HG03064 (cell line): ENCODE measurements around the gene PKNOX2.

Source experiments
- ATAC-seq: cut with Tn5 transposase; IDR thresholded peaks from one replicate; pipeline ENCODE4 v1.9.1; 2021; ENCODE audit warnings: low read depth; ENCODE audit not compliant: unreplicated experiment

The PKNOX2 gene

DNA sequence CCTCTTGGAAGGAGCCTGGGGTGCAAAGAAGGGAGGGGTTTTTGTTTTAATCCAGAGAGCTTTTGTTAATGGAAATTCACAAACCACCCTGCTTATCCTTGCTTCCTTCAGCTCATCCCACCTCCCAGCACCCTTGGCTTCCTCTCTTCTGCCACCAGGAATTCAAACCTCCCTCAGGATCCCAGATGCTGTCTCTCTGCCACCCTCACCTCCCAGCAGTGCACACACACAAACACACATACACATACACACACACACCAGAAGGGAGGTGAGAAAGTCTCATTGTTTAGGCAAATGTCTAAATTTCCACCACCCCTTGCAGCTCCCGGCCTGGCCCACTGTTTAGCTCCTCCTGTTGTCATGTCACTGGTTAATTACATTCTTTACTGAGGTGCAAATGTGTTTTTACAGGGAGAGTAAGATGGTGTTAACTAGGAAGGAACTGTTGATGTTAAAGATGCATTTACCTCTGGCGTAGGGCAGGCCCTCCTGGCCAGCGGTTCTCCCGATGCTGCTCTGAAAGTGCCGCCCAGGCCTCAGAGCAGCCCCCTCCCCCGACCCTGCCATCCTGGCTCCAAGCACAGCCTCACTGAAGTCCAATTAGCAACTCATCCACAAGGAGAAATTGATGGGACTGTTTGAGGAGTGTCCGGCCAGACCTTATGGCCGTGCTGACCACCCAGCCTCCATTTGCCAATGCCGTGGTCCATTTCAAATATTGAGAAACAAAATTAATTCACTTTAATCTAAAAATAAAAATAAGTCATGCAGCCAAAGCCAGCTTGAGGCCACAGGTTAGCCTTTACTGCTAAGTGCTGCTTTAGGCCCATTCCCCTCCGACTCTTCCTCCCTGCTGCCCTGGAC, 166.1 kb downstream of the PKNOX2 start:
- ATAC-seq: no peak

DNA sequence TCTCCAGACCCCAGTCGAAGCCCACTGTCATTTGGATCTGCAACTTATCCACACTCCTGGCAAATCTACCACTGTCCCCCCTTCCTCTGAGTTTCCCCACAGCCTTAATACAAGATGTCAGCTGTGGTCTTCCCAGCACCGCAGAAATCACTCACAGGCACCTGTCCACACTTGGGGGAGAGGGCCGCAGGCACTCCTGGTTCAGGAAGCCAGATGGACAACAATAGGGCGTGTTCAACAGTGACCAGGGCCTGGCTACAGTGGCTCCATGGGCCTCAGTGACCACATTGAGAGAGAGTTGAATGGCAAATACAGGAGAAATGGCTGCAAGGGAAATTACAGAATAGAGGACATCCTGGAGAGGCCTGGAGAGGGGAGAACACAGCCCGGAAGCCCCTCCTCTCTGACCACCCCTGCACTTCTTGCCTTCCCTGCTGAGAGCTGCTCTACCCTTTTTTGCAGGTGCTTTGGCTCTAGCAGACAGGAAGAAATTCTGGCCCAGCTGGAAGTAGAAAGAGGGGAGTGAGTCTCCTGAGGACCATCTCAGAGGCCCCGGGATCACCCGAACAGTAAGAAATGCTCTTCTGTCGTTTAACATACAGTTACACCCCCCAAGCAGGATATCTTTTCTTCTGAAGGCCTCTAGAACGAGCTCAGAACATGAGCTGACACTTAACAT, 166.9 kb downstream of the PKNOX2 start:
- no peak for ATAC-seq

DNA sequence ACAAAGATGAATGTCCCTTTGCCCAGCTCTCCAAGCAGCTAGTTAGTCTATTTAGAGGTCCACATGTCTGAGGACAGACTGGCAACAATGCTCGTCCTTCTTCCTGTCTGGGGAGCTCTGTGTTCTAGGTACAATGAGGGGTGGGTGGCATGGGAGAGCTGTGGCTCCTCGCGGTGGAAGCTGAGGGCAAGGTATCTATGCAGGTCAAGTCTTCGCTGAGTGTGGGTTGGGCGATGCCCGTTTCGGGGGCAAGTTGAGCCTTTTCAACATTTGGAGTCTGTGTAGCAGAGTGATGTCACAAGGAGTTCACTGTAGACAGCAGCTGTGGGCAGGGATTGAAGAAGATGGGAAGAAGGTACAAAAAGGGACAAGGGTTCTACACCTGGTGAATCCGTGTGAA, 168.3 kb downstream of the PKNOX2 start:
- no peak for ATAC-seq

DNA sequence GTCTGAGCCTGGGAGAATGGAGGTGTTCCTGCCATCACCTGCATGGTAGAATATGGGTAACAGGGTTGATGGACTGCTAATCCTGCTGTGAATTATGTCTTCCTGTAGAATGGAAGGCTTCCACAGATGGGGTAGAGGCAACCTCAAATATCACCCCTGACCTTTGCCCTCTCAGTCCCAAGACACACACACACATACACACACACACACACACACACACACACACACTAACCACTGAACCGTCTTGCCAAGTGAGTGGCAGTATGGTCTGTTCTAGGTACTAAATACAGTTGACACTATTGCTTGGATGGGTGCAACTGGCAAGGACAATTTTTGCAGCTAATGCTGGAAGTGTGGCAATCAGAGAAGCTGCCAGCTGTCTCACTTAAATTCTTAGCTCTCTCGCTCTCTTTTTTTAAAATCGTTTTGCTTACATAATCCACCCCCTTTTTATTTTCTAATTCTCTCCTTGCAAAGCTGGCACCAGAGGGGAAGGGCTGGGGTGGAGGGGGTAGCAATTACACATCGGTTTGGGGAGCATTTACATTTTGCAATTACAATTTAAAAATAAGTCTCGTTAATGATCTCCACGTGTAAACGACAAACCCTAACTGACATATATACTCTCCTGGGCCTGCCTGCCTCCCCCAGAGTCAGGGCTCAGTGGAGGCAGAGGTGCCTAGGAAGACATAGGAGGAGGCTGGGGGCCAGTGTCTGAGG, 169.0 kb downstream of the PKNOX2 start:
- ATAC-seq: no peak

DNA sequence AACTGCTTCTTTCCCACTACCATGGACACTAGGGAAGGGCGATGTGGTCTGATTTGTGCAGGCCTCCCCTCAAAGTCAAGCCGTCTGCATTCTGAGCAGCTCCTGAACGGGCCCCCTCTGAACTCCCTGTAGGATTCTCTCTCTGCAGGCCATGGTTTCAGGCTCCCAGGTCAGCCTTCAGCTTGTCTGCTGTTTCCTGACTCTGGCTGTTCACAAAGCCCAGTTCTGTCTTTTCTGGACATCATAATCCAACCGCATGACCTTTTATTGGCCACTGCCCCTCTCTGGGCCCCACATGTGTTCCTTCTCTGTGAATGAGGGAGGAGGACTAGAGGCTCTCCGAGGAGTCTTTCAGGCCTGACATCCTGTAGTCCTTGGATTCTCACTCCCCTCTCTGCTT, 170.6 kb downstream of the PKNOX2 start:
- ATAC-seq: no peak

DNA sequence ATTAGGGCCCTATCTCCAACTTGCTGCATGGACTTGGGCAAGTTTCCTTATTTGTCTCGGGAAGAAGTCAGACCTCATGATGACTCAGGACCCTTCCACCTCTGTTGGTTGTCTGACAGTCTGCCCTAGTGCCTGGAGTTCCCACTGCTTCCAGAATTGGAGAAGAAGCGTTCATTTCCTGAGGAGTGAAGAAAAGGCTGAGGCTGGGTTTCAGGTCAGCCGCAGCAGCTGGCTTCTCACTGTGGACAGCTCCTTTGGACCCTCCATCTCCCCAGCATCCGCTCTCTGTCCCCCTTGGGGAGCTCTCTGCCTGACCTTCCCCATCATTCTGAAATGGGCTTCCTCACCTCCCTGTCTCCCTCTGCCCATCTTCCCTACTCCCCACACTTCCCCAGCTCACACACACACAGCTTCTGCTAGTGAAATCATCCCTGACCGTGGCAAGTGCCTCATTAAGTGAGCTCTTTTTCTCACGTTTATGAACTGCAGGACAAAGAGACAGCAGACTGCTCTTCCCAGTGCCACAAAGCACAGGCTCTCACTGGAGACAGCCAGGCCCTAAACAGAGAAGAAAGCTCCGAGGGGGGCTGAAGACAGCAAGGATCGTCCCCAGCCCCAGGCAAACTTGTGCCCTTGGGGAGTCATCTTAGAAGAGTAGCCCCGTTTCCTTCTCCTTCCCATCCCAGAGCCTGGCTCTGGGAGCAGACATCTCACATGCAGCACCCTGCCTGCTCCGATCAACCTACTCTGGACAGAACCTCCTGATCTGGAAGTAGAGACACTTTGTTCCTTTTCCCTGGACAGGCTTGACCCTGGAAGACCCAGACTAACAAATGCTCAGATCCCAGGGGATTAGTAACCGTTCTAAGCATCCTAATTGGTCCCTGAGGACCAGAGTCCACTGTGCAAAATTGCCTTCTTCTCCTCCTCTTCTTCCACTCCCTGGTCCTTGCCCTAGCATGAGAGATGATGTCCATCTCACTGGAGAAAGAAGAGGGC, 173.6 kb downstream of the PKNOX2 start:
- no peak for ATAC-seq

DNA sequence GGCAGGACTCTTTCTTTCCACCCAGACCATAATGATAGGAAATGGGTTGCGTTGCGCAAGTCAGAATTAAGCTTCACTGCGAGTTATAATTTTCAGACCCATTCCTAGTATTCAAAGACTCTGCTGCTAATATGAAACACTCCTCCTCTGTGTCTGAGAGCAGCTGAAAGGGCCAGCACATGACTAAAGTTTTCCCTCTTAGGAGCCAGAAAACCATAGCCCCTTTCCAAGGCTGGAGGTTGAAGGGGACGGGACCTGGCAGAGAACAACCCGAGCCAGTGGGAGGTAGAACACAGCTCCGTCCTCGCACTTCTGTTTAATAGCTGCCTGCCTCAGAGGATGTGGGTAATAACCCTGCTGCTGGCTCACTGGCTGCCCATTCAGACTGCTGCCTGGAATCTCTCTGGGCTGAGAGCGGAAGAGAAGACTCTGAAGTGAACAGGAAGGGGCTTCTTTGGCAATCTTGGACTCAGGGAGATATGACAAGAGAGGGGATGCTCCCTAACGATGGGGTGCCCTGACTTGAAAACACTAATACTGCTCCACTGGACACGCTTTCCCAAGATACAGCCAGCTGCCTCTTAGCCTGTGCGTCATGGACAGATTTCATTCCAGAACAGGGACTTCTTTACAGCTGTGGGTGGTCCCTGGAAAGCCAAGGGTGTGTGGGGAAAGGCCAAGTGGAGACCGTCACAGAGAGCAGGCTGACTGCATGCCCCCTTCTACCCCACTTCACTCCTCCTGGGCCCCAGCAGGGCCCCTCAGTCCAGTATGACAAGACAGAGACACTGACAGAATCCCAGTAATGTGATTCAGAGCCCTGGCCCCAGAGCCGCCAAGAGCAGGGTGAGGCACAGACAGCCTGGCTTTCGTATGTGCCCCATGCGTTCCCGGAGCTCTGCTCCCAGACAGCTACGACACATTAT, 174.6 kb downstream of the PKNOX2 start:
- no peak for ATAC-seq

DNA sequence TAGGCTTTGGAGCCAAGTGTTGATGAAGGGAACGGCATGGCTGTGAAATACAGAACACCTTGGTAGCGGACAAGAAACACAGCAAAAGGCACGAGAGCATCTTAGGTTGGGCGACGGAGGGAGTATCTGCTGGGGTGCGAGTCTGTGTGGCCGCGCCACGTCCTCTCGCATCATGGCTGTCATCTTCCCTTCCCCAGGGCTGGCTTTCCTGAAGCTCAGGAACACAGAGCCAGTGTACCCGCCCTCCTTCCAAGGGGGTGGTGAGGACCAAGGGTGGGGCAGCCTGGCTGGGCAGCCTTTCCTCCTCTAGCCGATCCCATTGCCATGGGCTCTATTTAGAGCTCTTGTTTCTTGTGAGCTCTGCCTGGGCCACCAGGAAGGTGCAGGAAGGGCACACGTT, 177.1 kb downstream of the PKNOX2 start:
- no peak for ATAC-seq

DNA sequence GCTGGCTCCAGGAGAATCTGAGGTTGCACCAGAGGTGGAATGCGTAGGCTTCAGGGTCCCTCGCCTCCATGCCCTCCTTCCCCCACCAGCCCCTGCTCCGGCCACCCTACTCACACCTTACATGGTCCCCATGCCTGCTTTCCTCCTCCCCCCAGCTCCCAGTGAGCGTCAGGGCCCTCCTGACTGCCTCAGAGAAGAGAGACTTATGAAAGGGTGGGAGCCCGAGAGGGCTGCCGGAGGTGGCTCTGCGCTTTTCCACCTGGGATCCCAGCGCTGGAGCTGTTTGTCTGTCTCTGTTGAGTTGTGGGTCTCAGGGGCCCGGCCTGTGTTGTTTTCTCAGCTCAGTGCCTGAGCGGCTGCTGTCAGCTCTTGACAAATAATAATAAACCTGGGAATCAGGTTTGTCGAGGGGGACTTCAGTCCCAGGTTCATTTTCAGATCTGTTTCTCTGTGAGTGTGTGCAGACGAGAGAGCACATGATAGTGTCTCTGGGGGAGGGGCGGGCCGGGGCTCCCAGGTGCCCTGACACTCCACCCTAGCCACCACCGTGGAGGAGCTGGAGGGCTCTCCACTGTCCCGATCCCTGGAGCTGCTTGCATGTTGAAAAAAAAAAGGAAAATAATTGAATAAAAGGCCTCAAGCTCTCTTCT, 177.9 kb downstream of the PKNOX2 start:
- ATAC-seq: no peak

DNA sequence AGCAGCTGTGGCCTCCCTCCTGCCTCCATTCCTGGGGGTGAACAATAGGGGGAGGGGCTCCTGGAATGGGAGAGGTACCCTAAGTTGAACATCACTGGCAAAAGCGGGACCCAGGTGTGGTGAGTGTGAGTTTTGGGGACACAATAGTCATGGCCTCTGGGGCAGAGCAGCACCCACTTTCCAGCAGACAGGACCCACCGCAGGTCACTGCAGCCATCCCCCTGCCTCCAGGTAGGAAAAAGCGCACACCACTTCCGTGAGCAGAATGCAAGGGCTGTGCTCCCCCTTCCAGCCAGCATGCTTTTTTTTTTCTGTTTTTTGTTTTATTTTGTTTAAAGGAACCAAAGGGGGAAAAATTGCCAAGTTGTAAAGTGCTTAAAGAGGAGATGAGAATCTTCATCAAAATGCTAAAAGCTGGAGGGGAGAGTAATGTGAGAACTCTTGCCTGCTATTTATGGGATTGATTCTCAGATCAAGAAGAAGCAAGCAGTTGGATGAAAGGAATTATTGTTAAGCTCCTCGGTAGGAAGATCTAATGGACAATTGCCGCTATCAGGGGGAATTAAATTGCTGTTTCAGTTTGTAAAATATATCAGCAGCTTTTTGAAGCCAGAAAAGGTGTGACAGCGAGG, 178.7 kb downstream of the PKNOX2 start:
- ATAC-seq: no peak

DNA sequence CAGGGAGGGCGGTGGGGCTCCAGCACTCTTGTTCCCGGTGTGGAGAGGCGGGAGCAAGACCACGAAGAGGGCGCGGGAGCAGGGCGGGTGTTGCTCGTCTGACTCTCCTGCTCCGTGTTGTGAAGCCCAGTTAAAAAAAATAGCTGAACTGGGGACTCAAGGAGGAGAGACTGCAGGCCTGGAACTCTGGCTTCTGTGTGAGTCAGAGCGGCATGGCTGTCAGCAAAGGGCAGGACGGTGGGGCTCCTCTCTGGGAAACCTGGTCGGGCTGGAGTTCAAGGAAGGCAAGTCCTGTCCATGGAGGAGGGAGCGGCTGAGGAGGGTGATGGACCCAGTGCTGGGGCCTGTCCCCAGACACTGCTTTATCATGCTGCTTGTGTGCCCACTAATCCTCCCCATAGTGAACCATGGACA, 179.2 kb downstream of the PKNOX2 start:
- ATAC-seq: no peak

DNA sequence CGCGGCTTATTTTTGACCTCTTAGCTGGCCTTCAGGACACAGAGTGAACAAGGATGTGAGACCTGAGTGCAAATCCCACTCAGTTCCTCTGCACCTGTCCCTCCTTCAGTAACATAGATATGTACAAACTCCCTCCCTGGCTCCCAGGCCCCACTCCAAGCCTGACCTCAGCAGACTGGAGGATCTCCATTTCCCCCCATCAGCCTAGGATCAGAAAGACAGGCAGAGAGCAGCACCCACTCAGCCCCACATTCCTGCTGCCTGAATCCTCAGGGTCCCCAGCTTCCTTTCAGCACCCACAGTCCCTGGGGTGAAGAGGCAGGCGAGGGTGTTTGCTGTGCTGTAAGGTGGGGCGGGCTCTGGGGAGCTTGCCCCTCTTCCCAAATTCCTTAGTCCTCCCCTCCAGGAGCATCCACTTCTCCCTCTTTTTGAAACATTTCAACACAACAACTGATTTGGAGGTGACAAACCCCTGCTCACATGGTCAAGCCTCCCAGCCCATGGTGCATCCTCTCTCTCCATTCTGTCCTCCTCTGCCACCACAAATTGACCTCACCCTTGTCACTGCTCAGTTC, 180.4 kb downstream of the PKNOX2 start:
- no peak for ATAC-seq

DNA sequence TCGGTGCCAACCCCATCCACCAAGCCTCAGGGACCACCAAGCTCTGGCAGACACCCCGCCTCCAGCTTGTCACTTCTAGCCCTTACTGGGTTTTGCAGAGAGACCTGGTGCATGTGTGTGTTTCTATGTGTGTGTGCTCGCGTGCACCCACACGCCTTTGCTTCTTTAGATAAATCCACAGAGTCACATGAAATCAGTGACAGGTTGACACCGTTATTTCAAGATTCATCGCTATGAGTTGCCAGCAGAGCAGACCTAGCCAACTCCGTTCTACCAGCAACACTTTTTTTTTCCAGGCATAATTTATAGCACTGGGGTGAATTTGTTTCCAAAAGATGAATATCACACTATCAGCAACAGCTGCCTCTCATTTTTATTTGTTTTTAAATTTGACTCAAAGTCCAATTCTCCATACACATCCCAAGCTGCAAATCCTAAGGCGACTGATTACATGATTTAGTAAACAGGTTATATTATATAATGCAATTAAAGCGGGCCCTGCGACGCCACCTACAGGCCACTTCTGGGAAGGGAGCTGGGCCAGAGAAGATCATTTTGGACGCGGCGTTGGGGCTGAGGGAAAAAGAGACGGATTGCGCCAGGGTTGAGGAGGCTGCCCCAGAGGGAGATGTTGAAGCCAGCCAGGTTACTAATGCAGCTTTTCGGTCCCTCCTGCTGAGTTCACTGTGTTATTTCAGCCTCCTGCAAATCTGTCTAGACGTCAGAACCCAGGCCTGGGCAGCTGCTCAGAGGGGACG, 181.0 kb downstream of the PKNOX2 start:
- no peak for ATAC-seq

DNA sequence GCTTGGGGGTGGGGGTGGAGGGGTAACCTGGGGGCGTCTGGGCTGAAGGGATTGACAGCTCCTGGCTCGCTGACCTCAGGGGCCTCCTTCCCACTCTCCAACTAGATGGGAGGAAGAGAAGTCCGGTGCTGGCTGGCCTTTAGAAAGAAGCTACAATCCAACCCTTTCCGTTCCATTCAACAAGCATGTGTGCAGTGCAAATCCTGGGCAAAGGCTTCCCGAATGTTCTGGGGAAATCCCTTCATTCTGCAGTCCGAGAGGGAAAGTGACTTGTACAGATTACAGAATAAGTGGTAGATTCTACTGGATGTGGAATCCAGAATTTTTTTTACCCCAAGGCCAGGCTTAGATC, 181.6 kb downstream of the PKNOX2 start:
- no peak for ATAC-seq

DNA sequence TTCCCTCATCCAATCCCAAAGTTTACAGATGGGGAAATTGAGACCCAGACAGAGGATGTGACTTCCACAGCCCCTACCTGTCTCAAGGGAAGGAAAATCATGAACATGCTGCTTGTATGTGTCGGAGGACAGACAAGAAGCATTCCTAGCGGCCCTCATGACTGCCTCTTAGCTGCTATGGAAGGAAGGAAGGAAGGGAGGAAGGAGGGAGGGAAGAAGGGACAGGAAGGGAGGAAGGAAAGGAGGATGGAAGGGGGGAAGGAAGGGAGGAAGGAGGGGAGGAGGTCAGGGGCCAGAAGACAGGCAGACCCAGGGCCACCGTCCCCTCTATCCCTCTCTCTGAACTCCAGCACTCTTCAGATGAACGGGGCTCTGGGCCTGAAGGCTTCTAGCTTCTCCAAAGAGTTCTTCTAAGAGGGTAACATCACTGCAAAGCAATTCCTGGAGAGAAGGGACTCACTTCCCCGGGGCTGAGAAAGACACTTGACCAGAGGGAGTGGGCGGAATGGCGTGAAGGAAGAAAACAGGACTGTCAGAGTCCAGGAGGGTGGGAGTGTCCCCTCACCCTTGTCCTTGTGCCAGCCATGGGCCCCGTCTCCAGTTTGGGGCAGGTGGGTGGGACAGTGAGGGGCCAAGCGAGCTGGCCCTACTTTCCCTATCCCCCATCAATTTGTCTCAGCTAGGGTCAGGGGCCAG, 182.2 kb downstream of the PKNOX2 start:
- ATAC-seq: no peak

DNA sequence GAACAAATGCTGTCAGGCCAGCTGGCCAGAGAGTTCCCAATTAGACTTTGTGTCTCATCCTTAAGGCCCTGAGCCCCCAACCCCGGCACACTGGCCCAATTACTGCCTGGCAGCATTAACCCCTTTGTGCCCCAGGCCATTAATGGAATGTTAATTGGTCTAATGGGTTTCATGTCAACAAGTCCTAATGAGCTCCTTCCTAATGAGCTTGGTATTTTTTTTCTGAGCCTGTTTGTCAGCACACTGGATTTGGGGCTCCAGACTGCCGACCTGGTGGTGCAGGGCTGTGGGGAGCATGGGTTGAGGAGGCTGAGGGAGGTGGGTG, 182.7 kb downstream of the PKNOX2 start:
- no peak for ATAC-seq

DNA sequence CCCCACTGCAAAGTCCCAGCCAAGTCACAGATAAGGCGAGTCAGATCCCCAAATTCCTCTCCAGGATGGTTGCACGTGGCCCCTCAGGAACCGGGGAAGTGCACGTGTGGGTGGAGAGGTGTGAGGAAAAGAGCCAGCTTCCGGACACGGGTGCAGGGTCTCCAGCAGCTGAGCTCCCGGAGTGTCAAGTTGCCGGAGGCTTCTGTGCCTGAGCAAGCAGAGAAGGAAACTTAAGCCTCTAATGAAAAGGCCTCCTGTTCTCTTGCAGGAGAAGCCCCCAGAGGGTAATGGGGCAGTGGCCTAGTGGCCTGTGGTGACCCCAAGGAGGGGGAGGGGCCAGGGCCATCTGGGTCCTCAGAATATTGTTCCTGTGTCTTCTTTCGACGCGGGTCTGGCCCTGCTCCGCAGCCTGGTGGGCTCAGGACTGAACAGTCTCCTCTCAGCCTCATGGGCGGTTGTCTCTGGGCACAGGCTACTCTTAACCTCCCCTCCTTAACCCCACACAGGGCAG, 183.6 kb downstream of the PKNOX2 start:
- no peak for ATAC-seq
